Erythroblast (primary cell): Measurements from ENCODE around the gene KCNMB1.

Source experiments
- GATA1 ChIP-seq: IDR thresholded peaks from 2 replicates; pipeline ENCODE4 v1.6.1; 2011; ENCODE audit warnings: low read depth, mild to moderate bottlenecking, control low read depth, low read length, moderate library complexity
- POLR2A ChIP-seq: IDR thresholded peaks from 2 replicates; pipeline ENCODE4 v1.6.1; 2011; ENCODE audit warnings: mild to moderate bottlenecking, low read length

DNA sequence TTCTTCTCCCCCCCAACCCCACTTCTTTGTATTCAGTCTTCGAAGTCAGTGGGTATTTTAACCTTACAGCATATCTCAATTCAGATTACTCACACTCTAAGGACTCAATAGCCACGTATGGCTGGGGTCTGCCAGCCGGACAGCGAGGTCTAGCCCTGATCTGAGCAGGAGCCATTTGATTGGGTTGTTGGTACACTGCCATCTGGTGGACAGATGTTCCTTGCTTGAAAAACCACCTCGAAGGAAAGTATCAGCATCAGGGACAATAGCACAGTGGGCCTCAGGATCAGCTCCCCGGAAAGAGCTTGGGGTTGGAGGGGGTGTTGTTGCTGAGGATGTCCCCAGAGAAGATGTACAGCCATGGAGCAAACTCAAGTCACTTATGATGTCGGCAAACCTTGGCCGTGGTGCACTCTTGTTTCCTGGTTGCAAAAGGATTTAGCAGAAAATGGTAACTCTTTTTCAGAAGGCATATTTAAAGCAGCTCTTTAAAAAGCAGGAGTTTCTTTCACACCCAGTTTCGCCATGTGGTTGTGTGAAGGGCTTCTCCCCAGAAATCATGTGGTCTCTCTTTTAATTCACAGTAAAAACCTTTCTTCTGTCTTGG lies 31.7 kb upstream of the KCNMB1 start:
- no peak for TF ChIP-seq POLR2A
- TF ChIP-seq GATA1: no peak
